HG03565 (cell line): ENCODE results near the gene CHD2.

Experiments
- ATAC-seq: cut with Tn5 transposase; IDR thresholded peaks from one replicate; pipeline ENCODE4 v1.9.1; 2021; ENCODE audit warnings: mild to moderate bottlenecking, moderate library complexity; ENCODE audit not compliant: unreplicated experiment

The CHD2 gene

DNA sequence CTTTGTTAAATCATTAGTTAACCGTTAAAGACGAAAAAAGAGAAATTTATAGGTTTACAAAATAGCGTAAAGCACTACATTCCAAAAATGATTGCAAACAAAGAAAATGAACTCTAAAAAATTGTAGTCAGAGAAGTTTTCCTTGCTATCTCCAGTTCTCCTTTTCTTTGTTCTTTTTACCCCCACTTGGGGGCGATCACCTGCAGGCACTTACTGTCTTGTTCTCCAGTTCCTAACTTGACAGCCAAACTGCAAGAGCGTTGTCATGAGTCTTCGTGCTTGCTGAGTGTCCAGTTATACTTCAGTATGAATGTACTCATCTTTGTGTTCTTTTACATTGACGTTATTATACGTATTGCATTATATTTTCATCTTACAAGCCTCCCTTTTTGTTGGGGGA, 54.5 kb downstream of the CHD2 start:
- ATAC-seq: no peak

GRCh38 chr15:92955706-92956105, 55.6 kb downstream of the CHD2 start:
- no peak for ATAC-seq

DNA sequence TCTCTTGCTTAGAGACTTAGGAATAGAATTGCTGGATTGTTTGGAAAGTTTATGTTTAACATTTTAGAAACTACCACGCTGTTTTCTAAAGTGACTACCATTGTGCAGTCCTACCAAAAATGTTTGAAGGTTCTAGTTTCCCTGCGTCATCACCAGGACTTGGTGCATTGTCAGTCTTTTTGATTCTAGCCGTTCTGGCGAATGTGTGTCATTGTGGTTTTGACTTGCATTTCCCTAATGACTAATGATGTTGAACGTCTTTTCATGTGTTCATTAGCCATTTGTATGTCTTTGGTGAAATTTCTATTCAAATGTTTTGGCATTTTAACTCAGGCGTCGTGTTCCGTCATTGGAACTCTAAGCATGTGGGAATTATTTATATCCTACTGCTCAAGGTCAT, 58.0 kb downstream of the CHD2 start:
- ATAC-seq: no peak

GRCh38 chr15:92959219-92959618, 59.1 kb downstream of the CHD2 start:
- no peak for ATAC-seq

DNA sequence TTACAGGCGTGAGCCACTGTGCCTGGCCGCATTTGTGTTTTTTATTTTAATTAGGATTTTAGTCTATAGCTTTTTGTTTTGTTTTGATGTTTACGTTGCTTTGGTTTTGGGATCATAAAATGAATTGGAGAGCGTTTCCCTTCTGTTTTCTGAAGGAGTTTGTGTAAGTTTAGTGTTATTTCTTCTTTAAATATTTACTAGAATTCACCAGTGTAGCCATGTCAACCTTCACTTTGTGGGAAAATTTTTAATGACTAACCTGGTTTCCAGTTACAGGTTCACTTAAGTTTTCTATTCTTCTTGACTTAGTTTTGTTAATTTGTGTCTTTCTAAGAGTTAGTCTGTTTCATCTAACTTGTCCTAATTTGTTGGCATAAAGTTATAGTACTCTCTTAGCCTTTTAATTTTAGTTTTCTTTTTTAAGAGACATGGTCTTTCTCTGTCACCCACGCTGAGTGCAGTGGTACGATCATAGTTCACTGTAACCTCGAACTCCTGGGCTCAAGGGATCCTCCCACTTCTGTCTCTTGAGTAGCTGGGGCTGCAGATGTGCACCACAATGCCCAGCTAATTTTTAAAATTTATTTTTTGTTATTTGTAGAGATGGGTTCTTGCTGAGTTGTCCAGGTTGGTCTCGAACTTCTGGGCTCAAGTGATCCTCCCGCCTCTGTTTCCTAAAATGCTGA, 61.0 kb downstream of the CHD2 start:
- no peak for ATAC-seq

DNA sequence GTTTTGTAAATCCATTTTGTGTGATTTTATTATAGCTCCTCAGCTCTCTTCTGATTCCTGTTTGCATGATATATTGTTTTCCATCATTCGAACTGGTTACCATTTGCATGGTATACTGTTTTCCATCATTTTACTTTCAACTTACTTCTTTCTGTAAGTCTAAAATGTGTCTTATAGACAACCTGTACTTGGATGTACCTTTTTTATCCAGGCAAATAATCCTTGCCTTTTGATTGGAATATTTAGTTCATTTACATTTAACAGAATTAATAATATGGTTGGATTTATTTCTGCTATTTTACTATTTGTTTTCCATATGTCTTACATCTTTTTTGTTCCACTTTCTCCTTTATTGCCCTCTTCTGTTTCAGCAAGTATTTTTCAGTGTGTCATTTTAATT, 62.8 kb downstream of the CHD2 start:
- no peak for ATAC-seq

- no peak for ATAC-seq
Observed at GRCh38 chr15:92963794-92964193, 63.7 kb downstream of the CHD2 start.

DNA sequence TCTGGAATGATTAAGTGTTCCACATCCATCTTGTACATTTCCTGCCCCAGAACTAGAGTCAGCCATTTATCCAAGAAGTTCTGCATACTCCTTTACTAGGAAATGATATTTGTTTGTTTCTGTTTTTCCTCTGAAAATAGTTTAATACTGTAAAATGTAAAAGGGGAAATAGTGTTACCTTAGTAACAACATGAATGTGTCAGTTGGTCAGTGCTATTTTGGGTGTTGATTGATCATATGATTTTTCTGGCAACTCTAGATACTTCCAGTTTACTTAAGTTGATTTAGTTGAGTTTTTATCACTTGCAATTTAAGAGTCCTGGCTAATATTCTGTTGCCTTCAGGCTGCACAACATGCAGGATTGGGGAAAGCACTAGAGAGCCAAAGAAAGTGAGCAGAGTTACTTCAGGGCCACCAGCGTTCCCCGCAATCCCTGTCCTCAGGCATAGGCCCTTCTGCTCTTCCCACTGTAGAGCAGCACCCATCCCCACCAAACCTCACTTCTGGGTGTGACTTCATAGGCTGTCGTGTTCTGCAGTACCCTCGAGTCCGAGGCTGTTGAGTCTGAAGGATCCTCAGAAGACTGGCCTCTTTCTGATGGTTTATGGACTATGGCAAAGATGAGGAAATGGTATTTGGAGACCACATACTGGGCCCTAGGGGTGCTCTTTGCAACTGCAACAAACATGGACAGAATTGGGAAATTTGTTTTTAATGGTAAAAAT, 69.0 kb downstream of the CHD2 start:
- no peak for ATAC-seq

- no peak for ATAC-seq
Observed at GRCh38 chr15:92970656-92971055, 70.5 kb downstream of the CHD2 start.

DNA sequence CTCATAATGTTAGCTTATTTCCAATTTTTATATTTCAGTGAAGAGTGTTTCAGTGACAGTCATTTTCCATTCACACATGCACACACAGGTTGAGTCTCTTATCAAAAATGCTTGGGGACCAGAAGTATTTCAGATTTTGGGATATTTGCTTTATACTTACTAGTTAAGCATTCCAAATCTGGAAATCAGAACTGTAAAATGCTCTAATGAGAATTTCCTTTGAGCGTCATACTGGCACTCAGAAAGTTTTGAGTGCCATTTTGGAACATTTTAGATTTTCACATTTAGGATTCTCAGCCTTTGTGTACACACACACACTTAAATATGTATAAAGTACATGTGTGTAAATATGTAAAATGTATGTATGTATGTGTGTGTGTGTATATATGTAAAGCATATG, 71.0 kb downstream of the CHD2 start:
- ATAC-seq: no peak

GRCh38 chr15:92971713-92972112, 71.6 kb downstream of the CHD2 start:
- no peak for ATAC-seq

GRCh38 chr15:92974183-92974915, 74.2 kb downstream of the CHD2 start:
- no peak for ATAC-seq

- ATAC-seq: no peak
Observed at GRCh38 chr15:92979011-92979701, 79.0 kb downstream of the CHD2 start.

DNA sequence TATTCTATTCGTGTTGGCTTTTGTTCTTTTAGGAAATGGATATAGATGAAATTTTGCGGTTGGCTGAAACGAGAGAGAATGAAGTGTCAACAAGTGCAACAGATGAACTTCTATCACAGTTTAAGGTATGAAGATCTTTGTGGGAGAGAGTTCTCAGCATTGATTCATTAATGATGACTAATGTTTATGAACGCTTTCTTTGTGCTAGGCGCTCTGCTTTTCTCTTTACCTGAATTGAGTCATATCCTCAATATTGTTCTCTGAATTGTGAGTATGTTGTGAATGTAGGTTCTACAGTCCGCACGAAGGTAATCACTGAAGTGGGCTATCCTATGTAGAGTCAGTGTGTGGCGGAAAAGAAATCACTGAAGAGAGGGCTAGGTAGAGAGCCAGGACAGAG, 81.2 kb downstream of the CHD2 start:
- no peak for ATAC-seq

GRCh38 chr15:92984161-92984560, 84.0 kb downstream of the CHD2 start:
- ATAC-seq: no peak

GRCh38 chr15:92989470-92989869, 89.3 kb downstream of the CHD2 start:
- peak; percentile 74 for ATAC-seq

- no peak for ATAC-seq
Observed at GRCh38 chr15:92990031-92990430, 89.9 kb downstream of the CHD2 start.

DNA sequence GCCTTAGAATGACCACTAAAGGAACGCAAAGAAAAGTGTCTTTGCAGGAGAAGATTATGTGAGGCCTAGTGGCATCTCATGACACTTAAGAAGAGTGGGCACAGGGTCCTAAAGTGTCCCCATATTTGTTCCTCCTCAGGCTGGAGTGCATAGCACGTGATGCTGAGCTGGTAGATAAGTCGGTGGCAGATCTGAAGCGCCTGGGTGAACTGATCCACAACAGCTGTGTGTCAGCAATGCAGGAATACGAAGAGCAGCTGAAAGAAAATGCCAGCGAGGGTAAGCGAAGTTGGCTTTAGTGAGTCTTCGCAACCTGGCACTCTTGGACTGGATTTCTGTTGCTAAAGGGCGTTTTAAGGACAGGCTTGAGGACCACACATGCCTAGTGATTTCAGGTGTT, 92.6 kb downstream of the CHD2 start:
- ATAC-seq: no peak

DNA sequence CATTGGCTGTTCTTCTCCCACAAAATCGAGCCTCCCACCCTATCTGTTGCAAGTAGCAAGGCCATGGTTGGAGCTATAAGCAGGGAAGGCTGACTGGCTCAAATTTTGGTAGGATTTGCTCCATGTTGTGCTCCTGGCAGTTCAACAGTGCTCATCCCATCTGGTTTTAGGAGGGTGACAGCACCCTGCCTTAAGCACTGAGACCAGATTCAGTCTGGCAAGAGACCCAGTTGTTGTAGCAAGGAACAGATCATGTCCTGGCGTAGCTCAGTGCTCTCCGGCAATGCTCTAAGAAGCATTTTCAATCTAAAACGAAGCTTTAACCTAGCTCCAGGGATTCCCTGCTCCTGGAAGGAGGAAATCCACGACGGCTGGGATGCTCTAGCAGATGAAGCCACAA, 97.7 kb downstream of the CHD2 start:
- ATAC-seq: no peak

GRCh38 chr15:93001156-93001555, 101.0 kb downstream of the CHD2 start:
- ATAC-seq: no peak

DNA sequence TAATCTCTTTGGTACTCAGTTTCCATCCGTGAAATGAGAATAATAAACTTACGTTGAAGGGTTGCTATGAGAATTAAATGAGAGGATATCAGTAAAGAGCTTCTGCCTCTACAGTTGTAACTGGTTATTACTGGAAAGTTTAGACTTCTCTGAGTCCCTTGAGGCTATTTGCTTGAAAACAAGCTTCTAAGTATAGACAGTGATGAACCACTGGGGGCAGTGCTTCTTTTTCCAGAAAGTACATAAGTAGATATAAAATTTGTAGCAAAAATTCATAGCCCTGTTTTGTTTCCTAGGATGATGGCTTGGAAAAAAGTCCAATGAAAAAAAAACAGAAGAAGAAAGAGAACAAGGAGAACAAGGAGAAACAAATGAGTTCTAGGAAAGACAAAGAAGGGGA, 101.8 kb downstream of the CHD2 start:
- no peak for ATAC-seq
